ENCODE data around the gene ANKS4B. TPM values are rescaled to one million over a fixed set of nuclear protein-coding genes. Genes with fewer than 3 reads are reported as not detected.
"Not testable (repeated sequence)": the region's sequence is repeated elsewhere in the genome, so short reads cannot be mapped to it uniquely, and the experiment has no call there.

ANKS4B gene
- total RNA-seq, 1 donor from 2014 or later = not detected

DNA sequence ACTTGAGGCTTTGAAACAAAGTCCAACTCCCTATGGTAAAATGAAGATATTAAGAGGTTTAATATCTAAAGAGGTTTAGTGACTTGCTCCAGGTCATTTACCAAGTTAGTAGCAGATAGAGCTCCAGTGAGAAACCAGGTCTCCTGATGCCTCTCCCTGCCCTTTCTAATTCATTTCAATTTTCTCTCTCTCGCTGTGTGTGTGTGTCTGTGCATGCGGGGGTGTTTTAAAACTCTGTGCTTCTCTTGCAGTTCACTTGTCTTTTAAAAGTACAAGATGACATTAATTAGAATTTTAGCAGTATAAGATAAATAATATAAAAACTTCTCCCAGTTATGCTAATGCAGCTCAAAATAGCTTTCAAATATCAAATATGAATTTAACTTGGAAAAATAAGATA, 13.9 kb upstream of the ANKS4B start:
- no peak for ATAC-seq

GRCh38 chr16:21222495-21223337, 10.8 kb upstream of the ANKS4B start:
- no peak for ATAC-seq

- no peak for ATAC-seq
Observed at GRCh38 chr16:21223787-21224186, 9.7 kb upstream of the ANKS4B start.

DNA sequence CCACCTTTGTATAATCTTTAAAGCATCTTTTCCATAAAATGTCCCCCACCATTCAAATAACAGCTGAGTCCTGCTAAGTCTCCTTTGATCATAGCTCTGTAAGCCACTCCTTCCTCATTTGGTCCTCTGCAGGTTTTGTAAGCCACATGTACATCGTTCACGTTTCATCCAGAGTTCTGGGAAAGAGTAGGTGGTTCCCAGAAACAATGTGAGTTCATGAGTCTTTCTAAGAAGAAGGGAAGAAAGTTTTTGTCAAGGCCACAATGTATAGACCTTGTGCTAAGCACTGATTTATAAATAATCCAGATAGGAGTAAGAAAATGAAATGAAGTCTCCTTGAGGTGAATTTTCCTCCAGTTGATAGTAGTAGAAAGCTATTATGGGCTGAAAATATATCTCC, 8.7 kb upstream of the ANKS4B start:
- ATAC-seq = no peak

DNA sequence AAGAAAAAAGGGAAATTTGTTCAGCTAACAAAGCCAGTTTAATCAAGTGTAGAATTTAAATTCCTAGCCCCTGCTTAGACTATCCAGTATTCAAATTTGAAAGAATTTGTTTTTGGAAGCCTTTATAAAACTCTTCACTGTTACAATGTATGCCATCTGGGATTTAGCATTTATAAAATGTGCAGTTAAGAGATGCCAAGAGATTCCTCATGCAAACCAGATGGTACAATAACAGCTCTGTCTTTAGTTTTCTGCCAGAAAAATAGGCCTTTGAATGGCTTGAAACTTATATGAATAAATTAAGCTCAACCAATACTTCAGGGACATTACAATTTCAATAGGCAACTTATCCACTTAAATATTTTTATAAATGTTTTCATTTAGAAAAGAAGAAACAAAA, 6.8 kb upstream of the ANKS4B start:
- ATAC-seq = no peak

DNA sequence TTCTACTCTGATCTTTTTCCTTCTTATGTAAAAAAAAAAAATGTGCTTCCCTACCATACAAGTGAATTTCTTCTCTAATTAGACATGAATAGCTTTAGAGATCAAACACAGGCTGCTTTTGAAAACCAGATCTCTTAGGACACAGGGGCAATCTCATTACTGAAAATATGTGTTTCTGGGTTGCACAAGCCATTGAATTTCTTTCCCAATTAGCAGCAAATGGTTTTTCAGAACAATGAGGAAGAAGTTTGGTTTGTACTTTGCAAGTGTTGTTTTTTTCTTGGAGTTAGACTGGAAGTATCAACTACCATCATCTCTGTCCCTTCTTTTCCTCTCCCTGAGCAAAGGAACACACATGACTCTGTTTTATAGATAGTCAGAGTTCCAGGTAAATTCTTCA, 5.6 kb upstream of the ANKS4B start:
- ATAC-seq = no peak

DNA sequence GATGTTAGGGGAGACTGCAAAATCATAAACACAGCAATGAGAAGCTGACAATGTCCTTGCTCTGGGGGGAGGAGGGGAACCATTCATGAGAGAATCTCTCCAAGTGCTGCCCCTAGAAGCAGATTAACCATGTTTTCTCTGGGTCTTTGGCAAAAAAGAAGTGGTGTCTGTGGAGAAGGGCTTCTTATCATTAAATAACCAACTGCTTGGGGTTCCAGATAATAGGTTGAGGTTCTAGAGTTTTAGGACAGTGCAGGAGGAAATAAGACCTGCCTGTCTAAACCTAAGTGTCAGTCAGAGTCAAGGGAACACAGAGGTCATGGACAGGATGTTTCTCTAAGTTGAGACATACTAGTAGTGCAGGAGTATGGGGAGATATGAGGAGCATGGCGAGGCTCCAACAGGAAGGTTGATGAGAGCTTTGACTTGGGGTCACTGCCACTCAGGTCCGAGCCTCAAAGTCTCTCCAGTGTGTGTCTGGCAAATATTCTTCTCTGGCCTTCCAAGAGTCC, 5.1 kb upstream of the ANKS4B start:
- ATAC-seq = no peak

GRCh38 chr16:21233045-21233520, 416 bp upstream of the ANKS4B start:
- no peak for ATAC-seq

DNA sequence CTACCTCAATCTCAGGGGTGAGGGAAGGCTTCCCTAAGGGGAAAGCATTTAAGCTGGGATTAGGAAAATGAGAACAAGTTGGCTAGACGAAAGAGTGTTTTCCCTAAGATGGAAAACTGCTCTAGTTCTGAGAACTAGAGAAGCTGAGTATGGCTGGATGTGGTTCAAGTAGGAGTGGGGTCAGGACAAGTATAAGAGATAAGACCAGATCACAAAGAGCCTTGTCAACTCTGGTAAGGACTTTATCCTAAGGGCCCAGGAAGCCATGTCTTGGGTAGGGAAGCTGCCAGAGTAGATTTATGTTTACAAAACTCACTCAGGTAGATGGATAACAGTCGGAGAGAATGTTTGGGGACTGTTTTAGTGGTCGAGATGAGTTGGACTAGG, 1.7 kb downstream of the ANKS4B start:
- ATAC-seq = no peak

DNA sequence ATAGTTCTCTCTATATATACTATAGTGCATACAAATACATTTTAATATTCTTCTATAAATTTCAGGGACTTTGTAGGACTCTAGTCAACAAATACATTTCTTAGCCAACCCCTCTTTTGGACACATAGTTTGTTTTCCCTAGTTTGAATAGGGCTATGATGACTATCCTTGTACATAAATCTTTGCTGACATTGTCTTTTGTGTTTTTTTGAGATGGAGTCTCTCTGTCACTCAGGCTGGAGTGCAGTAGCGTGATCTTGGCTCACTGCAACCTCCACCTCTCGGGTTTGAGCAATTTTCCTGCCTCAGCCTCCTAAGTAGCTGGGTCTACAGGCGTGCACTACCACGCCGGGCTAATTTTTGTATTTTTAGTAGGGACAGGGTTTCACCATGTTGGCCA, 3.3 kb downstream of the ANKS4B start:
- no peak for ATAC-seq

DNA sequence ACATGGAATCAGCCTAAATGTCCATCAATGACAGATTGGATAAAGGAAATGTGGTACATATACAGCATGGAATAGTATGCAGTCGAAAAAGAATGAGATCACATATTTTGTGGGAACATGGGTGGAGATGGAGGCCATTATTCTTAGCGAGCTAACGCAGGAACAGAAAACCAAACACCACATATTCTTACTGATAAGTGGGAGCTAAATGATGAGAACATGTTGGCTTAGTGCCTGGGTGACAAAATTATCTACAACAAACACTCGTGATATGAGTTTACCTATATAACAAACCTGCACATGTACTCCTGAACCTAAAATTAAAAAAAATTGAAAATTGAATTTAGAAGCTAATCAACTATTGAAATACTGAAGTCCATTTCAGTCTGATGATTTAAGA, 6.1 kb downstream of the ANKS4B start:
- ATAC-seq = no peak

- ATAC-seq = no peak
Observed at GRCh38 chr16:21242756-21243155, 9.3 kb downstream of the ANKS4B start.

- no peak for ATAC-seq
Observed at GRCh38 chr16:21244518-21245215, 11.2 kb downstream of the ANKS4B start.

- not testable (repeated sequence) for ATAC-seq
Observed at GRCh38 chr16:21248179-21248578, 14.7 kb downstream of the ANKS4B start.

GRCh38 chr16:21250072-21250923, 16.8 kb downstream of the ANKS4B start:
- no peak for ATAC-seq

GRCh38 chr16:21253470-21253869, 20.0 kb downstream of the ANKS4B start:
- ATAC-seq = no peak

- ATAC-seq = no peak
Observed at GRCh38 chr16:21256636-21257035, 23.1 kb downstream of the ANKS4B start.

GRCh38 chr16:21257284-21257683, 23.8 kb downstream of the ANKS4B start:
- no peak for ATAC-seq

- peak; percentile 70 for ATAC-seq
Observed at GRCh38 chr16:21260870-21261791, 27.6 kb downstream of the ANKS4B start.

DNA sequence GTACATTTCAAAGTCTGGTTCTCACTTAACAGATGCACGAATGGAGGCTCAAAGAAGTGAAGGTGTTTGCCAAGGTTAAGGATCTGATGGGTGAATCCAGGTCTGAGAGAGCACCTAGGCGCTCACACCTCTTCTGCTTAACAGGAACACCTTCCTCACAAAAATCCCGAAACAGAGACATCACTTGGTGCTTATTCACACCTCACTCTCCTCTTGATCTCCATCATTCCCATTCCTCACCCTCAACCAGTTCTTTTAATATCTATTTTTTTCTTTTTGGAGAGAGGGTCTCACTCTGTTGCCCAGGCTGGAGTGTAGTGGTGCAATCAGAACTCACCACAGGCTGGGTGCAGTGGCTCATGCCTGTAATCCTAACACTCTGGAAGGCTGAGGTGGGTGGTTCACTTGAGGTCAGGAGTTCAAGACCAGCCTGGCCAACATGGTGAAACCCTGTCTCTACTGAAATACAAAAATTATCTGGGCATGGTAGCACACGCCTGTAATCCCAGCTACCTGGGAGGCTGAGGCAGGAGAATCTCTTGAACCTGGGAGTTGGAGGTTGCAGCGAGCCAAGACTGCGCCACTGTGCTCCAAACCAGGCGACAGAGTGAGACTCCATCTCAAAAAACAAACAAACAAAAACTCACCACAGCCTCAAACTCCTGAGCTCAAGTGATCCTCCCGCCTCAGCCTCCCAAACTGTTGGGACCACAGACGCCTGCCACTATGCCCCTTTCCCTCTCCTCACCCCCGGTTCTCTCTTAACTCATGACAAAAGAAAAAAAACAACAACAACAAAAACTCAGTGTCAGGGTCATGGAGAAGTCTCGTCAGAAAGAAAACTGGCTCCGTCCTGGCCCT, 29.5 kb downstream of the ANKS4B start:
- no peak for ATAC-seq

All from esophagus mucosa (tissue), 1 donor.